Measurements from ENCODE around the gene PCNX4.

The PCNX4 gene

DNA sequence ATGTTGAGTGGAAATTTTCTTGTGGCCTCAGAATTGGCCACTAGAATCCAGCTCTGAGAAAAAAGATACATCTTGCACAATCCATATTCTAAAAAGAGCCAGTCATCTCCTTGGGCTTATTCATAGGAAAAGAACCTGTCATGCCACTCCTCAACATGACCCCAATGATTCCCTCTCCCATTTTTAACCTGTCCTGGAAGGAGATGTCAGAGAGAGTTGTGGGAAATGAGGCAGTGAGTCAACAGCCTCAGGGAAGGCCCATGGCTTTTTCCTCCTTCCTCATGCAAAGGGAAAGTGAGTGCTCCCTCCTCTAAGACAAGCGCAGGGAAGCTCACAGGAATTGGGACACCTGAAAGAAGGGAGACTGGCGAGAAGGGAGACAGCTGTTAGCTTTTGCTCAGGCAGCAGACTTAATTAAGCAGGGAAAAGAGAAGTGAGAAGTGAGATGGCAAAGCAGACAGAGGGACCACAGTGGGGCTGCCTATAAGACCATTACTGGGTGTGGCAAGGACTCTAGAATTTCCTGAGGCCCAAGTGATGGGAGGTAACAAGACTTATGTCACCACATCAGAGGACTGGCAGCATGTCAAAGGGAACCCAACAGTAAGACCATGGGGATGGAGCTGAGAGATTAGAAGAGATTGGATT is 83.7 kb downstream of the PCNX4 start:
- DNase-seq = no peak

DNA sequence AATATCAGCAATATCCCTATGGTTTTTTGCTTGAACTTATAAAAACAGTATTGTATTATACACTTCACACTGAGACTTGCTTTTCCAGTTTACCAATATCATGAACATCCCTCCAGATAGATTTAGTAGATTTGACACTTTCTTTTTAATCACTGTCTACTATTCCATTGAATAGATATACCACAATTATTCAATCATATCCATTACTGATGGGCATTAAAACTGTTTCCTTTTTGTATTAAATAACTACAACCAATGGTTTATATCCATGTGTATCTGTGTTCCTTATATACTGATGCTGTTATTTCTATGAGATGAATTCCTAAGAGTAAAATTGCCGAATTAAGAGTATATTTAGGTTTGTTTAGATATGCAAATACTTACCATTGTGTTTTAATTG is 86.4 kb downstream of the PCNX4 start:
- DNase-seq = no peak

DNA sequence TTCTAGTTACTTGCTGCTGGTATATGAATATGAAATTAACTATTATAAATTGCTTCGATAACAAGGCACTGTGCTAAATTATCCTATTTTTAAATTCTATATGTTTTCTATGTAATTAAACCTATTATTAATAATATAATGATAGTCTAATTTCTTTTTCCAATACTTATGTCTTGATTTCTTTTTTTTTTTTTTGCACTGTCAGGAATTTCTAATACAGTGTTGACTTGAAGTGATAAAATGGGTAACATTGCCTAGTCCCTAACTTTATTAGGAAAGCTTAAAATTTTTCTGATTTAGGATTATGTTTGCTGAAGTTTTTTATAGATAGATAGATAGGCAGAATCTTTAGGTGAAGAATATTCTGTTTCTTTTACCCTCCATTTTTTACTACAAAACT is 87.1 kb downstream of the PCNX4 start:
- DNase-seq = no peak

DNA sequence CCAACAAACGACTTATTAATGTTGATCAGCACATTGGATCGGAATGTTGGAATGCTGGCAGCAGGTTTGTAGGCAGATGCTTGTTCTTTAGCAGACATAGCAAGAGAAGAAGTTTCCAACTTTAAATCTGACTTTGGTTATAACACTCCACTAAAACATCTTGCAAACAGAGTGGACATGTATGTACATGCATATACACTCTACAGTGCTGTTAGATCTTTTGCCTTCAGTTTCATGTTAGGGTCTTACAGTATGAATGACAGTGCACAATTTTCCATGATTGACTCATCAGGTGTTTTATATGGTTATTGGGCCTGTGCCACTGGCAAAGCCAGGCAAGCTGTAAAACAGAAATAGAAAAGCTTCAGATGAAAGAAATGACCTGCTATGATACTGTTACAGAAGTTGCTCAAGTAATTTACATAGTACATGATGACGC is 87.7 kb downstream of the PCNX4 start:
- no peak for DNase-seq

DNA sequence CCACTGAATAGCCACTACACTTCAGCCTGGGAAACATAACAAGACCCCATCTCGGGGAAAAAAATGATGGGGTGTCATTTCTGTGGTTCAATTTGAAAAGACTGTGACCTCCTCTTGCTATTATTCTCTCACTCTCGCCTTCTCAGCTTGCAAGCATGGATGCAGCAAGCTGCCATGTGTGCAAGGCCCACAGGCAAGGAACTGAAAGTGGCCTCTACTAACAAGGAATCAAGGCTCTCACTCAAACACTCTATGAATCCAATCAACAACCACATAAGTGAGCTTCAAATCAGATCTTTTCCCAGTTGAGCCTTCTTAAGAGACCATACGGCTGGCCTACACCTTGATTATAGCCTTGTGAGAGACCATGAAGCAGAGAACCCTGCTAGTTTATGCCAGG is 91.4 kb downstream of the PCNX4 start:
- no peak for DNase-seq

DNA sequence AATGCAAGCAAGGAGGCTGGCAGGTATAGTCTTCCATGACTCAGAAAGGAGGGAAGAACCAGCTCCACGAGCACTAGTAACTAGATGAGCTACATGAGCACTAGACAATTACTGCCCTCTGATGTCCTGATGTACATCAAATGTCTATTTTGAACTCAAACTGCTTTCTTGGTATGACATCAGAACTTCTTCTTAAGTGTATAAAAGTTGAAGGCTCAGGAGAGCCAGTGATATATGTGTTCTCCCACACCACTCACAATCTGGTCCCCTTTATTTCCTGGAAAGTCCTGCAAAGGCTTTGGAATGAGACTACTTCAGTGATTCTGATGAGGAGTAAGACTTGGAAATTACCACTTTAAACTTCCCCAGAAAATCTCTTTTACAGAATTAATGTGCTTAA is 92.0 kb downstream of the PCNX4 start:
- no peak for DNase-seq

DNA sequence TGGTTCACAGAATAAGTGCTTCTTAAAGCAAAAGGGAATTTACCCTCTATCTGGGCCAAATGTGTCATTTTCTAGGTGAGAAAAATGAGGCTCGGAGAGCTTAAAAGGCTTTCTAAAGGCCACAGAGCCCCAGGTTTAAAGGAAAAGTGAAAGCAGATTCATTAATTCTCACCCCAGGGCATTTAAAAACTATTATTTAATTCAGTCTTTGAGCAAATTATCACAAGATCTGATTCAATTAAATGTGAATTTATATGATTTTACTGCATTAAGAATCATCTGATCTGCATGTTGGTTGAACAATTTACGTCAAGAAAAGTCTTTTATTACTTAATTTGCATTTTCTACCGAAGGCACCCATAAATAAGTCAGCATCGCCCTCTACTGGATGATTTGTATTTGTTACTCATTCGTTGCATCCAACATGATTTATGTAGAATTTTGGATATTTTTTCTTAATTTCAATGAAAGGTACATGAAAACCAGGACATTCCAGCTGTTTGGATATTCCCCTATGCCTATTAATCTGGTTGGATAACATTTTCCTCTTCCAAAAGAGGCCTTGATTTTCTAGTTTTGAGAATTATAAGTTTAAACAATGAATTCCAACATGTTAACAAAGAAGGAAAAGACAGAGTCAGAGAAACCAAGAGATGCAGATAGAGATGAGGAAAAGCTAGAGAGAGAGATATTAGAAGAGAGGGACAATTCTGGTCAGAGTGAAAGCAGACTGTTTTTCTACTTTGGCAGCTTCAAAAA is 92.6 kb downstream of the PCNX4 start:
- DNase-seq = peak in 1 of 2 experiments; percentile 42

DNA sequence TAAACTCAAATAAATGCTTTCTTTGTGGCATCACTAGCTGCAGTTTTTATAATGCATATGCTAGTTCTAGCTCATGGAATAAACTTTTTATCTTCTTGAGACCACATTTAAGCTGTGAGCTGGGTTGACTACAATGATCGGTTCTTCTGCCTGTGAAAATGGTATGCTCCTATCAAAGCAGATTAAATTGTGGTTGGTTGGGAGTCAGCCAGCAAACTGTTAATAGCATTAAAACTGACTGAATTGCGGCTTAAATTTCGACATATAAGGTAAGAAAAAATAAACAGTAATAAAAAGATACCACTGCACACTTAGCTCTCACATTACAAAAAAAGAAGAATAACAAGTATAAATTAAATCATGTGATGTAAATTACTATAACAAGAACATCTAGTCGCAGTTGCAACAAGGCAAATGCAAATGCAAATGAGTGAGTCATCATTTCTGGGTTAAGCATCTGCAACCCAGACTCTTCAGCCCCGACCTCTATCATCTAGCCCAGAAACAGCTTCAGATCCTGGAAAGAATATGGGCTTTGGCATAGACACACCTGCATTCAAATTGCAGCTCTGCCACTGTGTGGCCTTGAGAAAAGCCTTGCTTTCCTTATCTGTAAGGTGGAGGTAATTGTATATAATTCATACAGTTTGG is 93.3 kb downstream of the PCNX4 start:
- DNase-seq = no peak

DNA sequence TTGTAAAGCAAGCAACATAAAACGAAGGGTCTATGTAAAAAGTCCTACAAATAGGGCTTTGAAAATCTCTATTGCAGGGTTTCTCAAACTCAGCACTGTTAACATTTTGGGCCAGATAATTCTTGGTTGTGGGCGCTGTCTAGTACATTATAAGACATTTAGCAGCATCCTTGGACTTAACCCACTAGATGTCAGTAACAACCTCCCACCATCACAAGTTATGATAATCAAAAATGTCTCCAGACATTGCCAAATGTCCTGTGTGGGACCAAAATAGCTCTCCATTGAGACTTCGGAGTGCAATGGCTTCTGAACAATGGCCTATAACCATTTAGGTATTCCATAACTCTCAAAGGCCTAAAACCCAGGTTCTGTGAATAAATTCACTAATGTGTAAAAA is 96.4 kb downstream of the PCNX4 start:
- DNase-seq = no peak

DNA sequence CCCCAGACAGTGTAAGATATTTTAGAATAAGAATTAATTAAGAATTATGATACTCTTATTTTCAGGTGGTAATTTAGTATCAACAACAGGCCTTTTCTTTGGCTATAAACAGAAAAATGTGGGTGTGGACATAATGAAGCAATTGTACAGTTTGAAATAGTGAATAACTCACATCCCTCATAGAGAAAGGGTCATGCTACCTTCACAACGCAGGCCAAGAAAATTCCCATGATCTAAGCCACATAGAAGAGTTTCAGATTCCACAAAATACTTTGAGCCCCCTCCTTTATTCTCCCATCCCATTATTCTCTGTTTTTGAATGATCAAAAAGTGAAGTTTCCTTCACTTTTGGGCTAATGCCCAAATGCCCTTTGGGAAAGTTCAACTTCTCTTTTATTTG is 97.0 kb downstream of the PCNX4 start:
- DNase-seq = no peak

DNA sequence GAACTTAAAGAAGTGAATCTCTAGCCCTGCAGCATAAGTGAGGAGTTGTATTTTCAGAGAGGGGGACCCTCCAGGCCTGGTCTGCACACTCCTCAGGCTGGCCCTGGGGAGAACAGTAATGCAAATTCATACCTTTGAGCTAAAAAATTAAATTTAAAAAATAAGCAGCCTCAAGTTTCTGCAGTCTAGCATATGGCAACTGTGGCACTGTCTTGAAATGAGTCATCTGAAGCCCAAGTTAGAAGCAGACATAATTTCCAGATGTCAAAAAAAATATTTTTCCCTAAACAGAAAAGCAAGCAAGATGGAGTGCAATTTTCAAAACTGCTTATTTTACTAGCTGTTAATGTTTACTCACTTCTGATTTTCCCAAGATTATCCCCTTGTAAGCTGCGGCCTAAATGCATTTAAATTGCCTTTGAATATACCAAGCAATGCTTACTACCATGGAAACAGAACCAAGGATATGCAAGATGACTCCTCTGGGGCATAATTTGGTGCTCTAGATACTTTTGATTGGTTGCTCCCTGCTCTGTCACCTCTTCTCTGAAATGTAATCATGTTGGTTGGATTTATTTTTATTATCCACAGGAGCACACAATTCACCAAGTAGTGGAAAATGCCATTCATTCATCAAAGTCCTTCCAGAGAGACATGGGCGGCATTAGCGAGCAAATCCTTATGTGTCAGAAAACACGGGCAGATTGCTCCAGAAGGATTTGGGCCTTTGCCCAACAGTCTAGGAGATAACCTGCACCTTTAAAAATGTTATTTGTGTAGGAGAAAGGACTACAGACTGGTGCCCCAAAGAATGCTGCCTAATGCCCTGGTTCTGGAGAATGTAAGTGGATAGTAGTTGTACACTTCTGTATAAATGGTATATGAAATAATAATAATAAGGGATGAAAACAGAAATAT is 98.5 kb downstream of the PCNX4 start:
- DNase-seq = no peak

DNA sequence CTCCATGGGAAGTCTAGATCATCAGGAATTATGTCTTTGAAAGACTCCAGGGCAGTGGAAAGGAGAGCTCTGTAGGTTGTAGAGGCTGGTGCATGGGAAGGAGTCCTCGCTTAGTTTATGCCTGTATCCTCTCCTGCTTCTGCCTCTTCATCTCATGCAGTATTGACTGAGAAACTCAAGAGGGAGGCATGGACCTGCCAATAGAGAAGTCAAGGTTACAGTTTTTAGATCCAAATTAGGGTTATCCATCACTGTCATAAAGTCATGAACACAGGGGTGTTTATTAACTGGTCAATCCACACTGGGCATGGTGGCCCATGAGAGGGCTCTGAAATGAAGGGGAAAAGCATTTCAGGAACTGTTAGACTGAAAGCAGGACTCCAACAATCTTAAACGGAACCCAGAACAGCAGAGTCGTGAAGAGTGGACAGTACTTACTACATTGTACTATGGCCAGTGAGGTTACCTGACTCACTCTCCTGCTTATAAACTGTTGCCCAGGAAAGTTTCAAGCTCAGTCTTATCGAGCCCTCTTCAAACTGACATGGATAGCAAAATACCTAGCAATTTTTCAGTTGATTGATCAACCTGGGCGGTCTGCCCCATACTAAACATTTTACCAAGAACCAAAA is 103.6 kb downstream of the PCNX4 start:
- DNase-seq = no peak

DNA sequence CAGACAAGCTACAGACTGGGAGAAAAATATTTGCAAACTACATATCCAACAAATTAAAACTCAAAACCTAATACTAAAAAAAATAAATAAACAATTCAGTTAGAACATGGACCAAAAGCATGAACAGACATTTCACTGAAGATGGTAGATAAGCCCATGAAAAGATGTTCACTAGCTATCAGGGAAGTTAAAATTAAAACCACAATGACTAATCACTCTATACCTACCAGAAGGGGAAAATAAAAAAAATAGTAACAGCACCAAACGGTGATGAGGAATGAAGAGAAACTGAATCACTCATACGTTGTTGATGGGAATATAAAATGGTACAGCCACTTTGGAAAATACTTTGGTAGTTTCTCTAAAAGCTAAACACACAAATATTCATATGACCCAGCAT is 104.6 kb downstream of the PCNX4 start:
- no peak for DNase-seq

DNA sequence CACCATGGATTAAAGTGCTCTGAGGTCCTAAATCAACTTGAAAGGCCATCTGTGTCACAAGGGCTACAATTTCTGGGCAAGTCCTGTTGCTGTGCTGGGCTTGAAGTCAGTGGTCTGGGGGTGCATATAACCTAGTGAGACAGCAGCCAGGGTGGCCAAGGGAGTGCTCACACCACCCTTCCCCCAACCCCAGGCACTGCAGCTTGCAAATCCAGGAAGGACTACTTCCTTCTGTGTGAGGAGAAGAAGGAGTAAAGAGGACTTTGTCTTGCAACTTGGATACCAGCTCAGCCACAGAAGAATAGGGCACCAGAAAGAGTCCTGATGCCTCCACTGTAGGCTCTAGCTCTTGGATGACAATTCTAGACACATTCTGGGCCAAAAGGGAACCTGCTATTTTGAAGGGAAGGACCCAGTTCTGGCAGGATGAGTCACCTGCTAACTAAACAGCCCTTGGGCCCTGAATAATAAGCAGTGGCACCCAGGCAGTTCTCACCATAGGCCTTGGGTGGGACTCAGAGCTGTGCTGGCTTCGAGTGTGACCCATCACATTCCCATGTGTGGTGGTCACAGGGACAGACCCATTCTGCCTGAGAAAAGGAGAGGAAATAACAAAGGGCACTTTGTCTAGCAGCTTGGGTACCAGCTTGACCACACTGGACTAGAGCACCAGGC is 106.0 kb downstream of the PCNX4 start:
- DNase-seq = no peak

DNA sequence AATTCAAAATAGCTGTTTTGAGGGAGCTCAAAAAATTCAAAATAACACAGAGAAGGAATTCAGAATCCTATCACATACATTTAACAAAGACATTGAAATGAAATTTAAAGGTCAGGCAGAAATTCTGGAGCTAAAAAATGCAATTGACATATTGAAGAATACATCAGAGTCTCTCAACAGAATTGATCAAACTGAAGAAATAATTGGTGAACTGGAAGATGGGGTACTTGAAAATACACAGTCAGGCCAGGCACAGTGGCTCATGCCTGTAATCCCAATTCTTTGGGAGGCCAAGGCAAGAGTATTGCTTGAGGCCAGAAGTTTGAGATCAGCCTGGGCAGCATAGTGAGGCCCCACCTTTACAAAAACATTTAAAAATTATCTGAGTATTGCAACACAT is 107.6 kb downstream of the PCNX4 start:
- DNase-seq = no peak

DNA sequence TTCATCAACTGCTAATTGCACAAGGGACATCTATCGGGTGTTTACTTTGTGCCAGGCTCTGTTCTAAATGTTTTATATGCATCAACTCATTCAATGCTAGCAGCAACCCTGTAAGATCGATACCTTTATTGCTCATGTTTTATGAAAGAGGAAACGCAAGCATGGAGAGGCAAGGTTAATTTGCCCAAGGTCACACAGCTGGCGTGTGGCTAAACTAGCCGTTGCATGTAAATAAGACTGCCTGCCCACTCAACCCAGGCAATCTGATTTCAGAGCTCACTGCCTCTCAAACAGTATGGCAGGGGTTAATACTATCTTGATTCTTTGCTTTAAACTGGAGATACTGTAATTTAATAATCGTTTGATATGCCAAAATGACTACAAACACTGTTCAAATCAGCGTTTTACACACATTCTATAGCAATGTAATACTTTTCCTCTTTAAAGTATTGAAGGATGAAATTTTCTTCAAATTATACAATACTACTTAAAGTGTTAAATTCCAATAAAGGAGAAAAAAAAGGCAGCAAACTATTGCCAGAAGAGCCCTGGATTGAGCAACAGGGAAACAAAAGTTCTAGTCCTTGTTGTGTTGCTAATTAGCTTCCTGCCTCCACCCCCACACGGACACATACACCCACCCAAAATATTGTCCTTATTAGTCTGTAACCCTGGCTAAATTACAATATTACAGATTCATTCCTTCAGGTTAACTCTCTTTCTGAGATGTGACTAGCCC is 112.5 kb downstream of the PCNX4 start:
- DNase-seq = no peak

DNA sequence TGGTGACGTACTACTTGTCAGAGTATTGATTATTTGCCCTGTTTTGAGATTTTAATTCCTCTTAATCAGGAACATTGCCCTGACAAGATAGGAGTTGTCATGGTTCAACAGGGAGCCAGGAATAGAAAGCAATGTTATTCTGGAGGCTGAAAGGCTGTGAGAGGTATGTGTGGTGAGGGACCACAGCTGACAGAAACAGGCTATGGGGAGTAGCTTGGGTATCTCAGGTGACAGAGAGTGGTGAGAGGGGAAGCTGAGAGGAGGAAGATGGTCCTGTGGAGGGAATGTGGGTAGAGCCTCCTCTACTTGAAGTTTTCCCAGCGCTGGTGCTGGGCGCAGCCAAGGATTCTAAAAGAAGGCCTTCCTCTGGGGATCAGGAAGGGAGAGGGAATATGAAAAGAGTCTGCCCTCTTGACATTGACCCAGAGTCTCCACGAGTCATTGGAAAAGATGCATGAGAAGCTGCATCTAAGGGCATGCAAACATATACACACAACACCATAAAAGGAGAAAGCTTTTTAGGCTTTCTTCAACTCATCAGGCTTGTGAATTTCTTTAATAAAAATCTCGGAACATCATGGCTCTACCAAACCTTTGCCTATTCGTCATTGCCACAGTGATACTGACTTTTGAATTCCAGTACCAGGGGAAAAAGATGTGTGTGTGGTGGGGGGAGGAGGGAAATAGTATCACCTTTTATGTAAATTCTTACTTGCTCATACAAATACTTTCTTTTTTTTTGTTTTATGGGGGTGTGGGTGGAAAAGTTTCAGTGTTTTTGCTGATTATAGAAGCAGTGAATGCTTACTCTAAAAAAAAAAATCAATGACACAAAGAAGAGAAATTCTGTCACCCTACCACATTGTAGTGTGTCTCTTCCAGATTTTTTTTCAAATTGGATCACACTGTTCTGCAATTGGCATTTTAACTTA is 113.4 kb downstream of the PCNX4 start:
- DNase-seq = no peak

DNA sequence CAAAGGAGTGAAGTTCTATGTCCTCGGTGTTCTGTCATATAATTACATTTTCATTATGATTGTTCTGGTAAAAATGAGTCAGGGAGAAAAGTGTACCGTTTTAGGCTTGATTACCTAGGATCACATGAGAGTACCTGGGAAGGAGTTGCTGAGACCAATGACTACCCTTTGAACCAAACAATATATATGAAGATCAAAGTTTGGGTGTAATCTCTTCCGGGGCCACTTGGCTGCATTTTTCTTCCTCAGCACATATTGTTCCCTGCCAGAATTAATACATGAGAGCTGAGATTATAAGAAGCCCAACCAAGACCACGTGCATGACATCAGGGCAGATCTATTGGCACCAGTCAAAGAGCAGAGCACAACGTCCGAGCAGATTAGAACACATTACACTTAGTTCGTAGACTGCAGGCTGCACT is 114.5 kb downstream of the PCNX4 start:
- DNase-seq = no peak

DNA sequence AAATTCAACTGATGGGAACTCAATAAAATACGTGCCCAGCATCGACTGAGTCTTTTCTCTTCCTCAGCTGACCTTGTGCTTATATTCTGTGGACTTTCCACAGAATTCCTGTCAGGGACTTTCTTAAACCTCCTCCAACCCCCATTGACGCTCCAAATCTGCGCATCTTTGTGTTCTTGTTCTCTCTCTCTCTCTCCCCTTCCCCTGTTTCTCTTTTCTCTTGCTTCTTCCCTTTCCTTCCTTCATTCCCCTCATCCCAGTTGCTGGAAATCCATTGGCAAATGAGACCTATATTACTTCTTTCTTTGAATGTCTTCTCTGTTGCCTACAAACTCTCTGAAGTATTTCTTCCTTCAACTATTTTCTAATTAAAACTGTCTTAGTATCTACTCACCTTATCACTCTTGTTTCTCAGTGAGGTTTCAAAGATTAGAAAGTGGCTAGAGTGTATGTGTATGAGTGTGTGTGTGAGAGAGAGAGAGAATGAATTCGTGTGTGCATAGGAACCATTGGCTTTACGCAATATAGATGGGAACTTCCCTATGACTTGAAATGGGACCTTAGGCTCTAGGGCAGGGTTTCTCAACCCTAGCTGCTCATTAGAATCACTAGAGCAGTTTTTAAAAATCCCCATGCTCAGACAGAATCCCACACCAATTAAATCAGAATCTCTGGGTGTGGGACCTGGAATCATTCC is 115.3 kb downstream of the PCNX4 start:
- no peak for DNase-seq

All from cerebellar nuclear complex (tissue), 1 donor.